Brain microvascular endothelial cell (primary cell): ENCODE data around the gene APBB1IP.

Experiments used
- DNase-seq: peaks from one replicate; pipeline ENCODE4 v3.0.0-alpha.2; 2020
- H3K27ac ChIP-seq: fragments of 250-450 bp; sonication (Bioruptor Pico); 2 replicates; pipeline ENCODE4 v1.5.1; 2020; ENCODE audit warnings: mild to moderate bottlenecking, moderate library complexity
- H3K27me3 ChIP-seq: fragments of 250-450 bp; sonication (Bioruptor Pico); replicated peaks from 2 replicates; pipeline ENCODE4 v1.5.1; 2020; ENCODE audit warnings: mild to moderate bottlenecking
- H3K36me3 ChIP-seq: fragments of 250-450 bp; sonication (Bioruptor Pico); replicated peaks from 2 replicates; pipeline ENCODE4 v1.5.1; 2020; ENCODE audit warnings: mild to moderate bottlenecking
- H3K4me3 ChIP-seq: 2 replicates; pipeline ENCODE4 v1.5.1; 2011; ENCODE audit warnings: low read depth, mild to moderate bottlenecking, control low read depth, low read length, moderate library complexity
- in situ Hi-C: cut with HindIII; loops from 2 replicates; pipeline ENCODE4 v1.10.0; 2017; ENCODE audit warnings: low sequenced_read_pairs, low pct_ligation_motif_present
- TF ChIP-seq, protein P1 (sequence below): IDR thresholded peaks from 2 replicates; pipeline ENCODE4 v1.5.1; 2011; ENCODE audit warnings: low read depth, mild to moderate bottlenecking, moderate library complexity, low read length, control low read depth, inconsistent platforms; ENCODE audit errors: missing control alignments

Gene APBB1IP

DNA sequence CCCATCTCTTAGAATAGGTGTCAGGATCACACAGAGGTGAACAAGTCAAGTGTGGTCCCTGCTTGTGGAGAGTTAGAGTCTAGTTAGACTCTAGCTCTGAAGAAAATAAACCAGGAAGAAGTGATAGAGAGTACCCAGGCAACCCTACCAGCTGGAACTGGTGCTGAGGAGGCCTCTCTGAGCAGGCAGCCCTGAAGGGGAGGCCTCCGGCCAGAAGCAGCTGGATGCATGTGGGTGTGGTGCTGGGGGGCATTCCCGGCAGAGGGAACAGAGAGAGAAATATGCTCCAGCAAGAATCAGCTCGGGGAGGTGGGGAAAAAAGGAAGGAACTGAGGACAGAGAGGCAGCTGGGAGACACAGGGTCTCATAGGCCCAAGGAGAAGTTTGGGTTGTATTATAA lies 68.6 kb downstream of the APBB1IP start:
- no peaks in the 10 kb centered on the region for H3K27me3 ChIP-seq
- H3K36me3 ChIP-seq: no peaks in the 10 kb centered on the region
- in situ Hi-C loops: no loop called here
- no peak overlapping the region for H3K4me3 ChIP-seq
- TF ChIP-seq, protein P1, sequence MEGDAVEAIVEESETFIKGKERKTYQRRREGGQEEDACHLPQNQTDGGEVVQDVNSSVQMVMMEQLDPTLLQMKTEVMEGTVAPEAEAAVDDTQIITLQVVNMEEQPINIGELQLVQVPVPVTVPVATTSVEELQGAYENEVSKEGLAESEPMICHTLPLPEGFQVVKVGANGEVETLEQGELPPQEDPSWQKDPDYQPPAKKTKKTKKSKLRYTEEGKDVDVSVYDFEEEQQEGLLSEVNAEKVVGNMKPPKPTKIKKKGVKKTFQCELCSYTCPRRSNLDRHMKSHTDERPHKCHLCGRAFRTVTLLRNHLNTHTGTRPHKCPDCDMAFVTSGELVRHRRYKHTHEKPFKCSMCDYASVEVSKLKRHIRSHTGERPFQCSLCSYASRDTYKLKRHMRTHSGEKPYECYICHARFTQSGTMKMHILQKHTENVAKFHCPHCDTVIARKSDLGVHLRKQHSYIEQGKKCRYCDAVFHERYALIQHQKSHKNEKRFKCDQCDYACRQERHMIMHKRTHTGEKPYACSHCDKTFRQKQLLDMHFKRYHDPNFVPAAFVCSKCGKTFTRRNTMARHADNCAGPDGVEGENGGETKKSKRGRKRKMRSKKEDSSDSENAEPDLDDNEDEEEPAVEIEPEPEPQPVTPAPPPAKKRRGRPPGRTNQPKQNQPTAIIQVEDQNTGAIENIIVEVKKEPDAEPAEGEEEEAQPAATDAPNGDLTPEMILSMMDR: no peak
- H3K27ac ChIP-seq: no peak overlapping the region
- no peak for DNase-seq

DNA sequence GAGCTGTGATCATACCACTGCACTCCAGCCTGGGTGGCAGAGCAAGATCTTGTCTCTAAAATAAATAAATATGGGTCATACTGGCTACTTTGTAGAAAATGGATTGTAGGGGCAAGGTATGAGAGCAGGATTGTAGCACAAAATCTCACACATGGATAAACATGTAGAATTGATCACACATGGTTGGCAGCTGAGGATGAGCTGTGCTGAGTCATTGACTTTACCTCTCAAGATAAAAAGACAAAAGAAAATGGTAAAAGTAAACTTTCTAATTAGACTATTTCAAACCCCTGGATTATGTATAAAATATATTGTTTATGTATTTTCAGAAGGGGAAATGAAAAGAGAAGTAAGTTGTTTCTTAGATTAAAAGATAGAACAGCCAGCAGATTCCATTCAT lies 69.3 kb downstream of the APBB1IP start:
- in situ Hi-C loops: no loop called here
- TF ChIP-seq, protein P1: no peak
- no peaks in the 10 kb centered on the region for H3K36me3 ChIP-seq

DNA sequence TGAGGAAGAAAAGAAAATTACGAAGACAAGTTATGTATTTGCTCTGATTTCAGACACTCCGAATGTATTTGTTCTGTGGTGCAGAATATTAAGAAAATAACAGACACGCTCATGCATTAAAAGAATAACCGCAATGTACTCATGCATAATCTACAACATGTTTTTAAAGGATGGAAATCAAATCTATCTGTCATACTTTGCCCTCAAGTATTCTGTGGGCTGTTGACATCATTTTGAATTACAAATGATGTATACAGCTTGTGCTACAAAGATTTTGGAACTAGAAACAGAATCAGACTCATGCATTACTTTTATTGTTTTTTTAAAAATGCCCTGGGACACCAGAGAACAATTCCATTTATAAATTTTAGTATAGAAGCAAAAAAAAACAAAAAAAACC lies 69.9 kb downstream of the APBB1IP start:
- TF ChIP-seq, protein P1: no peak

More for the DNA sequence above, 69.3 kb downstream of the APBB1IP start:
- H3K27ac ChIP-seq: no peak overlapping the region
- H3K27me3 ChIP-seq: no peaks in the 10 kb centered on the region
- no peak overlapping the region for H3K4me3 ChIP-seq
- no peak for DNase-seq

DNA sequence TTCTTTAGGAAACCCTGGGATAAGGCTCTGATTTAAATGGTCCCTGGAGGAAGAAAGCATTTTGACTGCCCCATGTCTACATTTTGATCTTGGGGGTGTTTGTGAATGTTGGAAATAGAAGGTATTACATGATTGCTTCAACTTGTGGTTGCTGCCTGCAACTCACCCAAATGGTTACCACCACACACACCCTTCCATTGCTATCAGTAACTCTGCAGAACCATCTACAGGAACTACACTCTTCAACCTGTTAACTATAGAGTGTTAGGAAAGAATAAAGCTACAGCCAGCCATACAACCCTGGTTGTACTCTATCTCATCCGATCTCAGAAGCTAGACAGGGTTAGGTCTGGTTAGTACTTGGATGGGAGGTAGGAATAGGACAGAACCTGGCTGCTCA lies 71.2 kb downstream of the APBB1IP start:
- Histone ChIP-seq H3K4me3 (no peak overlapping the region), H3K27me3 (no peaks in the 10 kb centered on the region), H3K27ac (no peak overlapping the region), H3K36me3 (no peaks in the 10 kb centered on the region)
- in situ Hi-C loops: no loop called here
- TF ChIP-seq, protein P1: no peak
- DNase-seq: no peak

More for the DNA sequence above, 69.9 kb downstream of the APBB1IP start:
- in situ Hi-C loops: no loop called here
- DNase-seq: no peak
- Histone ChIP-seq H3K27ac (no peak overlapping the region), H3K4me3 (no peak overlapping the region), H3K36me3 (no peaks in the 10 kb centered on the region), H3K27me3 (no peaks in the 10 kb centered on the region)

DNA sequence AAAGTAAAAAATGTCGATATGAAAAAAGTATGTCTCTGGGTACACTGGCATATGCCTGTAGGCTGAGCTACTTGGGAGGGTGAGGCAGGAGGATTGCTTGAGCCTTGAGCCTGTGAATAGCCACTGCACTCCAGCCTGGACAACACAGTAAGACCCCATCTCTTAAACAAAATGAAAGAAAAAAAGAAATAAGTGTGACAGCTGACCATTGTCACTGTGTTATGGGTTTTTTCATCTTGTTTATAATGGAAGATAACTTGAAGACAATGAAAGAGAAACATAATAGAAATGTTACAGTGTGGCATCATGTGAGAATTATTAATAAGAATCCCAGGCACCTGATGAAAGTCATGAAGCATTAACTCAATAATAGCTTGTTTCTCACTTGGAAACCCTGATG lies 75.0 kb downstream of the APBB1IP start:
- H3K27me3 ChIP-seq: no peaks in the 10 kb centered on the region
- DNase-seq: no peak
- in situ Hi-C loops: no loop called here
- no peak overlapping the region for H3K4me3 ChIP-seq
- TF ChIP-seq, protein P1: no peak
- H3K36me3 ChIP-seq: no peaks in the 10 kb centered on the region
- H3K27ac ChIP-seq: no peak overlapping the region

DNA sequence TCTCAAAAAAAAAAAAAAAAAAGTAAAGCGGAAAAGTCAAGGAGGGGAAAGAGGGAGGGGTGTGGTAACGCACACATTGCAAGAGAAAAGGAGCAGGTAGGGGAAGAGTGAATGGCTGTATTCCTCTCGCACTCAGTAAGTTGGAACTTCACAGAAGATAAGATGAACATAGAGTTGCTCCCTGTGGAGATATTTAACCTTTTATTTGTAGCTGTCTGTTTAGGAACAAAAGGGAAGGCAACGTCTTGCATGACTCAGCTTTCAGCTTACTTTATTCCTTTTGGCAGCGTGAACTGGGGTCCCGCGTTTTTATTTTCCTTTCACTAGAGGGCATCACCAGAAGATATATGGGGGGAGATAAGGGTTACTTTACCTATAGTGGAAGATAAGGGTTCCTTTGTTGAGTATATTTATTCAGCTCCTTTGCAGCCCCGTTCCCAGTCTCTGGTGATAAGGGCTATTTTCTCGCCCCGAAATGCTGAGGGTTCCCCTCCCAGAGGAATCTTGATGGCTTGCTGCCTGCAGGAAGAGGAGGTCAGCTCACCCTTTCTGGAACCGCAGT lies 78.5 kb downstream of the APBB1IP start:
- no peaks in the 10 kb centered on the region for H3K36me3 ChIP-seq
- H3K27me3 ChIP-seq: no peaks in the 10 kb centered on the region
- in situ Hi-C loops: no loop called here
- no peak overlapping the region for H3K4me3 ChIP-seq
- DNase-seq: no peak
- no peak overlapping the region for H3K27ac ChIP-seq
- TF ChIP-seq, protein P1: no peak
